B cell (primary cell): ENCODE data around the gene WASF3.

Source experiments
- CTCF ChIP-seq: fragments of 200-600 bp; IDR thresholded peaks from one replicate; pipeline ENCODE4 v1.8.0; 2022; ENCODE audit warnings: antibody characterized with exemption, mild to moderate bottlenecking
- EZH2 ChIP-seq: IDR thresholded peaks from 2 replicates; pipeline ENCODE4 v1.6.1; 2012; ENCODE audit warnings: borderline replicate concordance, low read depth, mild to moderate bottlenecking, moderate library complexity, low read length; ENCODE audit not compliant: insufficient read depth, poor library complexity, severe bottlenecking

GRCh38 chr13:26678330-26678729, 120.8 kb downstream of the WASF3 start:
- TF ChIP-seq CTCF: no peak
- no peak for TF ChIP-seq EZH2
